IPS-15b (cell line): ENCODE results near the gene PCA3.
"Not testable (repeated sequence)": the region's sequence is repeated elsewhere in the genome, so short reads cannot be mapped to it uniquely, and the experiment has no call there.

Source experiments
- H3K27me3 ChIP-seq: one replicate; pipeline ENCODE4 v1.6.1; 2013; ENCODE audit warnings: low read length; ENCODE audit not compliant: control insufficient read depth, insufficient read depth
- H3K36me3 ChIP-seq: one replicate; pipeline ENCODE4 v1.6.1; 2013; ENCODE audit warnings: low read length; ENCODE audit not compliant: control insufficient read depth, insufficient read depth
- H3K4me1 ChIP-seq: one replicate; pipeline ENCODE4 v1.6.1; 2013; ENCODE audit warnings: mild to moderate bottlenecking, low read length; ENCODE audit not compliant: control insufficient read depth, insufficient read depth
- H3K4me3 ChIP-seq: one replicate; pipeline ENCODE4 v1.5.1; 2013; ENCODE audit warnings: low read depth, low read length
- H3K9ac ChIP-seq: one replicate; pipeline ENCODE4 v1.6.1; 2013; ENCODE audit warnings: low read depth, mild to moderate bottlenecking, low read length
- H3K9me3 ChIP-seq: one replicate; pipeline ENCODE4 v1.6.1; 2013; ENCODE audit warnings: mild to moderate bottlenecking, low read length; ENCODE audit not compliant: control insufficient read depth, insufficient read depth

PCA3 gene

DNA sequence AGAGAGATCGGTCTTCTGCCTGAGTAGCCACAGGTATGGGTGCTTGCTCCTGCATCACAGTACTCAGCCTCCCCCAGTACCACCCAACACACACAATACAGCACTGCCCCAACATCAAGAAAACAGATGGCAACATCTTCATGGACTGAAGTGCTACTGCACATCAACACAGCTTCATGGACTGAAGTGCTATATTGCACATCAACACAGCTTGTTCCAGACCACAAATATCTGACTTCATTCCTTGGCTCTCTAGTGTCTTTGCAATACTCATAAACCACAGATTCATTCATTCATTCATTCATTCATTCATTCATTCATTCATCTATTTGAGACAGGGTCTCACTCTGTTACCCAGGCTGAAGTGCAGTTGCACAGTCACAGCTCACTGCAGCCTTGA, 31.1 kb upstream of the PCA3 start:
- no peak overlapping the region for H3K9ac ChIP-seq
- no peaks in the 10 kb centered on the region for H3K36me3 ChIP-seq
- H3K9me3 ChIP-seq, result no peaks in the 10 kb centered on the region
- H3K4me3 ChIP-seq, result no peak overlapping the region
- no peaks in the 10 kb centered on the region for H3K4me1 ChIP-seq
- H3K27me3 ChIP-seq, result no peaks in the 10 kb centered on the region

DNA sequence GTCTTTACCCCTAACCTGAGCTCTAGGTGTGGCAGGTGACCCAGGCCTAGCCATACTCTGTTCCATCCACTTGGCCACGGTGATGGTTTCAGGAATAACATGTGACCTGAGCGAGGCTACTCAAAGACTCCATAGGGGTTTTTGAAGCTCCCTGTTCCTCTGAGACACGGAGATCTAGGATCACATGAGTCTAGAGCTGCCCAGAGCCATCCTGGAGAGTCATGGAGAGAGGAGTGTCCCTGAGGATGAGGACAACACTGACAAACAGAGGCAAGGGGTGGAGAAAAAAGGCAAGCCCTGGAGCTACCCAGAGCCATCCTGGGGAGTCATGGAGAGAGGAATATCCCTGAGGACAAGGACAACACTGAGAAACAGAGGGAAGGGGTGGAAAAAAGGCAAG, 29.5 kb upstream of the PCA3 start:
- no peaks in the 10 kb centered on the region for H3K4me1 ChIP-seq
- H3K27me3 ChIP-seq, result no peaks in the 10 kb centered on the region
- no peak overlapping the region for H3K4me3 ChIP-seq
- H3K9me3 ChIP-seq, result no peaks in the 10 kb centered on the region
- H3K9ac ChIP-seq, result no peak overlapping the region
- H3K36me3 ChIP-seq, result no peaks in the 10 kb centered on the region

DNA sequence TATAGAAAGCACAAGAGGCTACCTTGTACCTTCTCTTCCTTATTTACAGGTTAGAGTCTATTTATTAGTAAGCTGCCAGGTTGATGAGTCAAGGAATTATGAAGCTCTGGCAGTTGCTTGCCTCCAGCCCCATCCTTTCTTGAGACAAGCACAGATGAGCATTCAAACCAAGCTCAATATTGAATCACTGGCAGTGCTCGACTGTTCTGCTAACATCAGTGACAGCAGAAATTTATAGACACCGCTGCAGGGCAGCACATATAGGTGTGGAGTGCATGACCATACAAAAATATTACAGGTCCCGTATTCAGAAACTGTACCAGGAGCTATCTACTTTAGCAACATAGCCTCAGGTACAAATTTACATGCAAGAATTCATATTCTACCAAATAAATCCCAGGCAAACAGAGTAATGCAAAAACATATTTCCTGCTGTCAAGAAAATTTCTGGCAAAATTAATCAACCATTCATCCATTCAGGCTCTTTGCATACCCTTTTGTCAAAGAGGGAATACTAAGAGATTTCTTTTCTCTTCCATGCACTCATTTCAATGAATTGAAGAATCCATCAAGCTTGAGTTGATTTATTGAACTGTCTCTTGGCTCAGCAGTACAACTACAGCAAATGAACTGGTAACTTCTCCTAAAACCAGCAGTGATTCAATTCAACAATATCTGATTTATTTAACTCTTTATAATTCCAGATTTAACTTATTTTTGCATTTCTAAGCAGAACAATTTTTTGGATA, 26.9 kb upstream of the PCA3 start:
- H3K4me1 ChIP-seq, result no peaks in the 10 kb centered on the region
- H3K4me3 ChIP-seq, result no peak overlapping the region
- no peaks in the 10 kb centered on the region for H3K27me3 ChIP-seq
- H3K9ac ChIP-seq, result no peak overlapping the region
- no peaks in the 10 kb centered on the region for H3K9me3 ChIP-seq
- H3K36me3 ChIP-seq, result no peaks in the 10 kb centered on the region

DNA sequence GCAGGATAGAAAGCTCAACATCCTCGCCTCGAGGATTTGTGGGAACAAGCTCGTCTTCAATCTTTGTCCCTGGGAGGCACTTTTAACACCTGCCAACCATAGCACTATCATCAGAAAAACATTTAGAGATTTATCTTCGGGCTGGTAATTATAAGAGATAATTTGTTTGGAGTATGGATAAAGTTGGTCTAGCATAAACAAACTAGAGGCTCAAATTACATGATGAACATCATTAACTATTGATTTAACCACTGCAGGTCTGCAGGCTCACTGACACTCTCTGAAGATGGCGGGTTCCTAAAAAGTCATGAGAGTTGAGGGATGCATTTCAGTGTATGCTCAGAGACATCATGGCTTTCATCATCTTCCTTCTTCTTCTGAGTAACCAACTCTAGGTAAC, 25.8 kb upstream of the PCA3 start:
- no peaks in the 10 kb centered on the region for H3K9me3 ChIP-seq
- H3K4me3 ChIP-seq, result no peak overlapping the region
- H3K36me3 ChIP-seq, result no peaks in the 10 kb centered on the region
- no peaks in the 10 kb centered on the region for H3K4me1 ChIP-seq
- H3K27me3 ChIP-seq, result no peaks in the 10 kb centered on the region
- H3K9ac ChIP-seq, result no peak overlapping the region

DNA sequence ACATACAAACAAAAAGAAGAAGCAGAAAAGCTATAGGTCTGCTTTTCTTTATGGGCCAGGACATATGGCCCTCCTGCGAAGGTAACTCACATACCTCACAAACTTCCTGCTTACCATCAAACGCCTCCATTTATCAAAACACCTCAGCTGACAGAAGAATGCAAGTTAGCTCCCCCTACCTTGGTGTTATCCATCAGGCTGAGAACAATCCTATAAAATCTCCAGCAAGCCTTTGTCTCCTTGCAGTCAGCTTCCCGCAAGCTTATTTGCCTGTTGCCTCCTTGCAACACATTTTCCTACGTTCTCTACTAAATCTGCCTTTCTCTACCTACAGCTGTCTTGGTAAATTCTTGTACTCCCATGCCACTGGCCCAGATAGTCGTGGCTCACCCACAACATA, 22.7 kb upstream of the PCA3 start:
- H3K4me3 ChIP-seq, result no peak overlapping the region
- no peaks in the 10 kb centered on the region for H3K27me3 ChIP-seq
- no peaks in the 10 kb centered on the region for H3K36me3 ChIP-seq
- no peaks in the 10 kb centered on the region for H3K9me3 ChIP-seq
- no peaks in the 10 kb centered on the region for H3K4me1 ChIP-seq
- H3K9ac ChIP-seq, result no peak overlapping the region

DNA sequence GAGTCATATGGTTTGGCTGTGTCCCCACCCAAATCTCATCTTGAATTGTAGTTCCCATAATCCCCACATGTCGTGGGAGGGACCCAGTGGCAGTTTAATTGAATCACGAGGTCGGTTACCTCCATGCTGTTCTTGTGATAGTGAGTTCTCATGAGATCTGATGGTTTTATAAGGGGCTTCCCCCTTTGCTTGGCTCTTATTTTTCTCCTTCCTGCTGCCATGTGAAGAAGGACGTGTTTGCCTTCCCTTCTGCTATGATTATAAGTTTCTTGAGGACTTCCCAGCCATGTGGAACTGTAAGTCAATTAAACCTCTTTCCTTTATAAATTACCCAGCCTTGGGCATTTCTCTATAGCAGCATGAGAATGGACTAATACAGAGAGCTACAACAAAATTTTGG, 21.3 kb upstream of the PCA3 start:
- H3K27me3 ChIP-seq, H3K4me3 ChIP-seq, H3K36me3 ChIP-seq, H3K4me1 ChIP-seq, H3K9ac ChIP-seq, H3K9me3 ChIP-seq: not testable (repeated sequence)

DNA sequence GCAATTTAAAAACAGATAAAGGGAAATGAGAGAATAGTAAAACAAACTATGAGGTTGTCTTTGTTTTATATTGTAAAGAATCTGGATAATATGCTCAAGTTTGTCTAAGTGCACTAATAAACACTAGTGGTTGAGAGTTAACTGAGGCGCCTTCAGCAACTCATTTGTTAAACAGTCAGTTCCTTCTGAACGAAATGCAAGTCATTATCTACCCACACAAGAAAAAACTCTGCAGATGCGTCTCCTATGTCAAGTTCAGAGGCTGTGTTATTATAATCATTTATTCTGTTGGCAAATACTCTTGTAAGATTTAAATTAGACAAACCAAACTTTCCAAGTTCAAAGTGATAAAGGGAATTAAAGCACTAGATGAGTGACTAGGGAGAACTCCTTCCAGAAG, 20.3 kb upstream of the PCA3 start:
- Histone ChIP-seq H3K4me1 (no peaks in the 10 kb centered on the region), H3K4me3 (no peak overlapping the region), H3K36me3 (no peaks in the 10 kb centered on the region), H3K9me3 (no peaks in the 10 kb centered on the region), H3K27me3 (no peaks in the 10 kb centered on the region), H3K9ac (no peak overlapping the region)

DNA sequence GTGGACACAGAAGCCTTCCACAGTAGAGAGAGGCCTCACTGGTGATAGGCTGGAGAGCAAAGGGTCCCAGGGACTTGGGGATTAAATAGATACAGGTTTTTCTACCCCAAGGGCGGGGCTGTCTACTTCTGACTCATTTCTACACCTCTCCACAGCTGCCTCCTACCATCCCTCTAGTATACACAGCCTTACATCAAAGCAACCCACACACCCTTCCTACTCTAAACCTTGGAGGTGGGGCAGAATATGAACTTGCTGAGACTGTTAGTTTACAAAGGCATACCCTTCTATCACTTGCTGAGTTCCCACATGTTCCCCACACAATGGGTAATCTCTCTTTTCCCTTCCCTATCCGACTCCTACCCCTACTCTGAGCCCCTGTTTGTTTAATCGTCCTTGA, 19.9 kb upstream of the PCA3 start:
- Histone ChIP-seq H3K9ac (no peak overlapping the region), H3K9me3 (no peaks in the 10 kb centered on the region), H3K36me3 (no peaks in the 10 kb centered on the region), H3K4me3 (no peak overlapping the region), H3K4me1 (no peaks in the 10 kb centered on the region), H3K27me3 (no peaks in the 10 kb centered on the region)

DNA sequence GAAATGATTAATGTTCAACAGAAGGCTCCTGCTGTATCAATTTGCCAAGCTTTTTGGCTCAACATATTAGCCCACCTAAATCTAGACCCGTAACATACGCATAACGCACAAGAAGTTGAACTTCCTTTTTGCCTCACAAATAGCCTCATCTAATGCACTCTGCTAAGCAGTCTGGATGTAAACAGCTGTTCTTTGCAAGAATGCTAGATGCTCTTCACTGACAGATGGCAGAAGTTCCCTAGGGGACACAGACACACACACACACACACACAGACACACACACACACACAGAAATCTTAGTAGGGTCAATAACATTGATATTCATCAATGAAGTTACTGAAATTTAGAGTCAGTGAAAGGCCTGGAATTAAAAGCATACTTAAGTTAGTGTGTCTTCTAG, 13.2 kb upstream of the PCA3 start:
- H3K9me3 ChIP-seq, result no peaks in the 10 kb centered on the region
- no peak overlapping the region for H3K4me3 ChIP-seq
- no peaks in the 10 kb centered on the region for H3K27me3 ChIP-seq
- H3K4me1 ChIP-seq, result no peaks in the 10 kb centered on the region
- H3K9ac ChIP-seq, result no peak overlapping the region
- H3K36me3 ChIP-seq, result no peaks in the 10 kb centered on the region

DNA sequence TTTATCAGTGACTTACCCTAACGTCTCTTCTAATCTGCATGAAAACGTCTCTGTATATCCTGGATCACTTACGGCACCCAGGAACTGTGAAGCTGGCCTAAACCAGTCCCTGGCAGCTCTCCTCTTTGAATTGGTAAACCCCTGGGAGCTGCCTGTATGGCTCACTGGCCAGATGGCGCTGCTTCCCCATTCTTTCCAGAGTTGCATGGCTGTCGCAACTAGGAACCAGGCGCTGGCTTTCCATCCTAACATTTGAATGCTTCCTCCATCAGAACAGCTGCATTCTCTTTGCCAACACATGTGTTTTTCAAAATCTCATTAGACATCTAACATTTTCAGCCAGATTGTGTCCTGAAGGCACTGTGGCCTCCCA, 8.0 kb upstream of the PCA3 start:
- H3K4me1 ChIP-seq, result no peaks in the 10 kb centered on the region
- H3K36me3 ChIP-seq, result no peaks in the 10 kb centered on the region
- H3K27me3 ChIP-seq, result no peaks in the 10 kb centered on the region
- no peaks in the 10 kb centered on the region for H3K9me3 ChIP-seq
- no peak overlapping the region for H3K9ac ChIP-seq
- no peak overlapping the region for H3K4me3 ChIP-seq

DNA sequence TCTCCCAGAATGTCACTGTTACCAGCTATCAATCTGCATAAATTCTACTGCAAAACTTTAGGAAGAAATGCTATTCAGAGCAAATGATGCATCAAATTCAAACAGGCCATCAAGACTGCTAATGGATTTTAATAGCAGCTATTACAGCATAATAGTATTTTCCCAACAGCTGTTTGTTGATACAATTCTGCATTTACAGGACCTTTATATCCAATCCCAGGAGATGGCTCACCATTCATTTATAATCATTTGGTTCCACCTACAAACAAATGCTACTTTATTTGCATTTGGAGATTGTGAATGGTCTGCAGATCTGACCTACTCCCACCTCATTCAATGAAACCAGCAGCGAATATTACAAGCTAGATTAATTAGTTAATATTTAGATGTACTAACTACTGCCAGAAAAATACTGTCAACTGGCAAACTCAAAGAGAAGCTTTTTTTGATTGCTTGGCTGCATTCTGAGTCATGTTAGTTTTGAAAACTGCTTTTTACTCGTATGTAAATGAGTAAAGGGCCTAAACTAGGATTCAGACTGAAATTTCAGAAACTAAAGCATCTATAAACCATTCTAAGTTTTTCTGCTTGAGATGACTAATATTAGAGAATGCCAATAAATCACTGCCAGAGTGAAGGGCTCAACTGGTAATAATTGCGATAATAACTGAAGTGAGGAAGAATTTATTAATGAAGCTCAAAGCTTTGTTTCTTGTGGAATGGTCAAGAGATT, 7.1 kb upstream of the PCA3 start:
- Histone ChIP-seq H3K4me3 (no peak overlapping the region), H3K27me3 (no peaks in the 10 kb centered on the region), H3K4me1 (no peaks in the 10 kb centered on the region), H3K36me3 (no peaks in the 10 kb centered on the region), H3K9ac (no peak overlapping the region), H3K9me3 (no peaks in the 10 kb centered on the region)

DNA sequence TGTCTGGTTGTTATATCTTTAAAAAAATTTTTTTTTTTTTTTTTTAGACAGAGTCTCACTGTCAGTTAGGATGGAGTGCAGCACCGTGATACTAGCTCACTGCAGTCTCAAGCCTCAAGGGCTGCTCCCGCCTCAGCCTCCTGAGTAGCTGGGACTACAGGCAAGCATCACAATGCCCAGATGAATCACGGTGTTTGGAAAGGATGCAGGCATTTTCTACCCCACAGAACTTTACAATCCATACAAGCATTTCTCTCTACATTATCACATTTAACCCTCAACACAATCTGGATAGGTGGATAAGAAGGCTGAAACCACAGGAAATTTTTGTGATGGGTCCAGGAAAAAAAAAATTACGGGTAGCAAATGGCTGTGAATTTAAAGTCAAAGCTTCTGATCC, 5.8 kb upstream of the PCA3 start:
- Histone ChIP-seq H3K27me3 (no peaks in the 10 kb centered on the region), H3K36me3 (no peaks in the 10 kb centered on the region), H3K9ac (no peak overlapping the region)

More for the DNA sequence above, 5.8 kb upstream of the PCA3 start:
- Histone ChIP-seq H3K9me3 (no peaks in the 10 kb centered on the region), H3K4me3 (no peak overlapping the region), H3K4me1 (no peaks in the 10 kb centered on the region)
